HepG2 (cell line): ENCODE results near the gene RNASE7. TPM values are rescaled to one million over a fixed set of nuclear protein-coding genes. Genes with fewer than 3 reads are reported as not detected.

ENCODE experiments used
- ASH2L ChIP-seq: fragments of 300-600, 200-600 bp; sonication (generic); IDR thresholded peaks from 2 replicates; pipeline ENCODE4 v1.7.0; 2017; ENCODE audit warnings: low read depth, mild to moderate bottlenecking, moderate library complexity, mixed read lengths, low read length; ENCODE audit not compliant: insufficient read length
- E2F5 ChIP-seq: sonication (generic); formaldehyde crosslinking; conservative IDR thresholded peaks from 2 replicates; pipeline ENCODE4 v1.4.0; 2020; ENCODE audit warnings: missing genetic modification reagents
- EEA1 ChIP-seq: sonication (generic); formaldehyde crosslinking; IDR thresholded peaks from 2 replicates; pipeline ENCODE4 v1.5.1; 2020; ENCODE audit warnings: mild to moderate bottlenecking, missing genetic modification reagents, borderline replicate concordance
- GPN1 ChIP-seq: sonication (generic); formaldehyde crosslinking; IDR thresholded peaks from 2 replicates; pipeline ENCODE4 v1.5.1; 2020; ENCODE audit warnings: missing genetic modification reagents, borderline replicate concordance
- HIVEP1 ChIP-seq: sonication (generic); formaldehyde crosslinking; IDR thresholded peaks from 2 replicates; pipeline ENCODE4 v1.4.0; 2020; ENCODE audit warnings: mild to moderate bottlenecking, missing genetic modification reagents
- KDM6A ChIP-seq: IDR thresholded peaks from 2 replicates; pipeline ENCODE4 v1.6.1; 2016; ENCODE audit warnings: low read depth
- KIAA2018 ChIP-seq: sonication (generic); formaldehyde crosslinking; IDR thresholded peaks from 2 replicates; pipeline ENCODE4 v1.5.0; 2020; ENCODE audit warnings: mild to moderate bottlenecking, missing genetic modification reagents, borderline replicate concordance
- MEF2D ChIP-seq: sonication (generic); formaldehyde crosslinking; IDR thresholded peaks from 2 replicates; pipeline ENCODE4 v1.5.1; 2020; ENCODE audit warnings: mild to moderate bottlenecking, missing genetic modification reagents
- PPARG ChIP-seq: conservative IDR thresholded peaks from 2 replicates; pipeline ENCODE4 v1.6.1; 2016; ENCODE audit warnings: missing biosample characterization, missing genetic modification reagents
- SP5 ChIP-seq: IDR thresholded peaks from 2 replicates; pipeline ENCODE4 v1.6.1; 2016; ENCODE audit warnings: low read depth, borderline replicate concordance
- XBP1 ChIP-seq: sonication (generic); formaldehyde crosslinking; IDR thresholded peaks from 2 replicates; pipeline ENCODE4 v1.5.0; 2020; ENCODE audit warnings: missing genetic modification reagents
- ZBTB14 ChIP-seq: sonication (generic); formaldehyde crosslinking; IDR thresholded peaks from 2 replicates; pipeline ENCODE4 v1.4.0; 2020; ENCODE audit warnings: missing genetic modification reagents
- ZFX ChIP-seq: sonication (generic); formaldehyde crosslinking; IDR thresholded peaks from 2 replicates; pipeline ENCODE4 v1.4.0; 2020; ENCODE audit warnings: mild to moderate bottlenecking, low read depth, missing genetic modification reagents, moderate library complexity
- ZNF761 ChIP-seq: sonication (generic); formaldehyde crosslinking; conservative IDR thresholded peaks from 2 replicates; pipeline ENCODE4 v1.4.0; 2020; ENCODE audit warnings: mild to moderate bottlenecking, missing genetic modification reagents
- ZNF781 ChIP-seq: sonication (generic); formaldehyde crosslinking; IDR thresholded peaks from 2 replicates; pipeline ENCODE4 v1.5.1; 2020; ENCODE audit warnings: borderline replicate concordance, mild to moderate bottlenecking, missing genetic modification reagents; ENCODE audit errors: not compliant biosample characterization
- ZXDC ChIP-seq: sonication (generic); formaldehyde crosslinking; IDR thresholded peaks from 2 replicates; pipeline ENCODE4 v1.5.0; 2020; ENCODE audit warnings: mild to moderate bottlenecking, missing genetic modification reagents
- polyA plus RNA-seq, 8 experiments: library from polyadenylated mRNA; depleted of rRNA in 3 of 8; stranded (reverse) in 7 of 8; unstranded in 1 of 8; fragments of >200 nt; fragmentation: Illumina TruSeq in 4 of 8; extraction: Trizol in 4 of 8; gene quantifications; 2 replicates each; pipeline versions ENCODE4 v1.2.1 to v1.2.3, GENCODE V29; 2011 to 2016; ENCODE audit warnings: low read depth in 4 of 8, missing spikeins in 1 of 8, mixed read lengths in 1 of 8; ENCODE audit not compliant: insufficient read depth in 1 of 8
- total RNA-seq, 5 experiments: library from RNA; depleted of rRNA; stranded (reverse); fragments of >200 nt; fragmentation: Illumina TruSeq; extraction: Trizol; gene quantifications; 2 replicates each; pipeline ENCODE4 v1.2.3, GENCODE V29; 2016; ENCODE audit warnings: low read depth in 1 of 5

RNASE7 gene
- total and polyA plus RNA-seq, 2 of the 13 experiments (the other 11 are each of a cell fraction or from before 2014, with no cell fraction given) = 0.04 TPM; not detected in 1

GRCh38 chr14:21092273-21093011 lies 50.3 kb downstream of the RNASE7 start (continued):
- TF ChIP-seq ZBTB14 (CRISPR knock-in tag) (no peak), GPN1 (CRISPR knock-in tag) (no peak; the same call in 1 of the 2 replicates), ASH2L (peak; percentile 54), ZFX (CRISPR knock-in tag) (peak; percentile 95), PPARG (CRISPR knock-in tag) (no peak; the same call in 1 of the 2 replicates), KDM6A (CRISPR knock-in tag) (no peak), ZNF781 (CRISPR knock-in tag) (no peak), HIVEP1 (CRISPR knock-in tag) (peak; percentile 73), E2F5 (CRISPR knock-in tag) (no peak; the same call in none of the 2 replicates), SP5 (peak; percentile 68; the same call in 1 of the 2 replicates), EEA1 (CRISPR knock-in tag) (no peak), KIAA2018 (CRISPR knock-in tag) (0 out of 2 replicates have a peak, but pooled peaks have one; percentile 84), ZNF761 (CRISPR knock-in tag) (peak; percentile 93), XBP1 (CRISPR knock-in tag) (no peak), MEF2D (CRISPR knock-in tag) (peak; percentile 87), ZXDC (CRISPR knock-in tag) (no peak)
